ENCODE results near the gene PHKB.

GRCh38 chr16:47492428-47493377 is 31.6 kb downstream of the PHKB start:
- TF ChIP-seq CTCF (conservative IDR thresholded peaks at IDR 0.05) (no peak), EZH2 (IDR thresholded peaks at IDR 0.05; ENCODE audit: low read depth) (no peak)

Measured in PC-9 (cell line).